Neural cell (in vitro differentiated cells): ENCODE measurements around the gene IQGAP2. TPM values are rescaled to one million over a fixed set of nuclear protein-coding genes. Genes with fewer than 3 reads are reported as not detected.

Experiments
- H2AFZ ChIP-seq: fragments of 200-600, 300-800 bp; sonication (generic), shearing (Covaris generic); 2 replicates; pipeline ENCODE4 v1.6.0; 2014; ENCODE audit warnings: low read depth, mild to moderate bottlenecking, antibody characterized with exemption, low read length, moderate library complexity
- H3F3A ChIP-seq: fragments of 200-600 bp; shearing (Covaris generic); 2 replicates; pipeline ENCODE4 v1.6.1; 2016; ENCODE audit warnings: mild to moderate bottlenecking, moderate library complexity, mixed read lengths, antibody characterized with exemption, low read length; ENCODE audit not compliant: insufficient read depth, poor library complexity, severe bottlenecking
- H3K27ac ChIP-seq: fragments of 200-600, 300-800 bp; sonication (generic), shearing (Covaris generic); 2 replicates; pipeline ENCODE4 v1.5.1; 2014; ENCODE audit warnings: mild to moderate bottlenecking, low read length, moderate library complexity
- H3K27me3 ChIP-seq: fragments of 300-800, 200-600 bp; sonication (generic), shearing (Covaris generic); 2 replicates; pipeline ENCODE4 v1.6.0; 2014; ENCODE audit warnings: mild to moderate bottlenecking, low read depth, low read length, moderate library complexity; ENCODE audit not compliant: insufficient read depth
- H3K36me3 ChIP-seq: fragments of 300-800, 200-600 bp; sonication (generic), shearing (Covaris generic); 2 replicates; pipeline ENCODE4 v1.5.1; 2014; ENCODE audit warnings: mild to moderate bottlenecking, antibody characterized with exemption, low read length, moderate library complexity; ENCODE audit not compliant: insufficient read depth
- H3K4me2 ChIP-seq: fragments of 300-800, 200-600 bp; sonication (generic), shearing (Covaris generic); 2 replicates; pipeline ENCODE4 v1.6.0; 2014; ENCODE audit warnings: mild to moderate bottlenecking, low read length
- H3K4me3 ChIP-seq: fragments of 300-800, 200-600 bp; sonication (generic), shearing (Covaris generic); 2 replicates; pipeline ENCODE4 v1.5.1; 2014; ENCODE audit warnings: mild to moderate bottlenecking, low read length, moderate library complexity
- H3K79me2 ChIP-seq: fragments of 200-600 bp; shearing (Covaris generic); replicated peaks from 2 replicates; pipeline ENCODE4 v1.6.0; 2014; ENCODE audit warnings: mild to moderate bottlenecking, low read length, moderate library complexity; ENCODE audit not compliant: insufficient read depth
- H3K9ac ChIP-seq: fragments of 300-800, 200-600 bp; sonication (generic), shearing (Covaris generic); 2 replicates; pipeline ENCODE4 v1.6.1; 2016; ENCODE audit warnings: mild to moderate bottlenecking, low read length, mixed read lengths
- H3K9me2 ChIP-seq: fragments of 200-600 bp; shearing (Covaris generic); 2 replicates; pipeline ENCODE4 v1.6.1; 2016; ENCODE audit warnings: mild to moderate bottlenecking, low read length, mixed read lengths; ENCODE audit not compliant: insufficient read depth
- H3K9me3 ChIP-seq: fragments of 200-600, 300-800 bp; sonication (generic), shearing (Covaris generic); 2 replicates; pipeline ENCODE4 v1.6.1; 2016; ENCODE audit warnings: mild to moderate bottlenecking, mixed run types, low read length, moderate library complexity, mixed read lengths
- H4K20me1 ChIP-seq: fragments of 200-600 bp; shearing (Covaris generic); 2 replicates; pipeline ENCODE4 v1.6.1; 2016; ENCODE audit warnings: mild to moderate bottlenecking, mixed run types; ENCODE audit not compliant: insufficient read depth
- CTCF ChIP-seq: fragments of 450-650 bp; IDR thresholded peaks from 2 replicates; pipeline ENCODE4 v1.5.1; 2014; ENCODE audit warnings: antibody characterized with exemption, mild to moderate bottlenecking, moderate library complexity; ENCODE audit not compliant: poor library complexity, severe bottlenecking
- EP300 ChIP-seq: fragments of 450-650 bp; conservative IDR thresholded peaks from 2 replicates; pipeline ENCODE4 v1.6.1; 2014; ENCODE audit warnings: antibody characterized with exemption, mild to moderate bottlenecking, moderate library complexity; ENCODE audit not compliant: poor library complexity, severe bottlenecking
- EZH2 ChIP-seq: fragments of 200-600, 300-800 bp; shearing (Covaris generic), sonication (generic); IDR thresholded peaks from 2 replicates; pipeline ENCODE4 v1.6.1; 2014; ENCODE audit warnings: antibody characterized with exemption, low read length, borderline replicate concordance, mild to moderate bottlenecking; ENCODE audit not compliant: insufficient read depth, poor library complexity, severe bottlenecking
- MXI1 ChIP-seq: fragments of 450-650 bp; conservative IDR thresholded peaks from 2 replicates; pipeline ENCODE4 v1.6.1; 2014; ENCODE audit warnings: antibody characterized with exemption, mild to moderate bottlenecking; ENCODE audit not compliant: poor library complexity, severe bottlenecking
- POLR2AphosphoS5 ChIP-seq: IDR thresholded peaks from 2 replicates; pipeline ENCODE4 v1.6.1; 2012
- RAD21 ChIP-seq: fragments of 450-650 bp; conservative IDR thresholded peaks from 2 replicates; pipeline ENCODE4 v1.6.1; 2014; ENCODE audit warnings: antibody characterized with exemption, mild to moderate bottlenecking, moderate library complexity
- REST ChIP-seq: IDR thresholded peaks from 2 replicates; pipeline ENCODE4 v1.6.1; 2012; ENCODE audit warnings: borderline replicate concordance
- SMC3 ChIP-seq: fragments of 450-650 bp; conservative IDR thresholded peaks from 2 replicates; pipeline ENCODE4 v1.6.1; 2014; ENCODE audit warnings: antibody characterized with exemption, mild to moderate bottlenecking, moderate library complexity; ENCODE audit not compliant: poor library complexity
- TAF1 ChIP-seq: IDR thresholded peaks from 2 replicates; pipeline ENCODE4 v1.6.1; 2012; ENCODE audit warnings: low read depth
- polyA plus RNA-seq: library from polyadenylated mRNA; depleted of rRNA; stranded (reverse); fragments of >200 nt; gene quantifications from 2 replicates; pipeline ENCODE4 v1.2.3, GENCODE V29; 2014

IQGAP2 gene
- polyA plus RNA-seq, 1 donor from 2014 or later = 5.2 TPM

- Histone ChIP-seq H2AFZ (no peak overlapping the region), H3K27me3 (no peaks in the 10 kb centered on the region)
- no peak for TF ChIP-seq MXI1
- TF ChIP-seq POLR2AphosphoS5 = no peak
- TF ChIP-seq SMC3 = no peak
- no peak for TF ChIP-seq REST
- TF ChIP-seq RAD21 = no peak
- no peak for TF ChIP-seq TAF1
- TF ChIP-seq CTCF = no peak
- no peak for TF ChIP-seq EP300
- TF ChIP-seq EZH2 = no peak
These were observed 234.4 kb downstream of the IQGAP2 start for GRCh38 chr5:76637490-76637889.

GRCh38 chr5:76638479-76638878 lies 235.4 kb downstream of the IQGAP2 start:
- Histone ChIP-seq H3K4me2 (no peak overlapping the region), H3K36me3 (no peaks in the 10 kb centered on the region), H3K4me3 (no peak overlapping the region), H3F3A (no peaks in the 10 kb centered on the region), H3K9me2 (no peaks in the 10 kb centered on the region), H3K27ac (no peak overlapping the region), H3K27me3 (no peaks in the 10 kb centered on the region), H2AFZ (no peak overlapping the region), H3K9ac (no peak overlapping the region), H4K20me1 (no peaks in the 10 kb centered on the region), H3K79me2 (no peaks in the 10 kb centered on the region), H3K9me3 (no peaks in the 10 kb centered on the region)
- TF ChIP-seq CTCF (no peak), EP300 (no peak), SMC3 (no peak), EZH2 (no peak), MXI1 (no peak), POLR2AphosphoS5 (no peak), REST (no peak), RAD21 (no peak), TAF1 (no peak)

More at GRCh38 chr5:76637490-76637889, 234.4 kb downstream of the IQGAP2 start:
- Histone ChIP-seq H3K27ac (no peak overlapping the region), H4K20me1 (no peaks in the 10 kb centered on the region), H3K9me3 (no peaks in the 10 kb centered on the region), H3K79me2 (no peaks in the 10 kb centered on the region), H3K4me2 (no peak overlapping the region), H3K4me3 (no peak overlapping the region), H3F3A (no peaks in the 10 kb centered on the region), H3K36me3 (no peaks in the 10 kb centered on the region), H3K9me2 (no peaks in the 10 kb centered on the region), H3K9ac (no peak overlapping the region)
